Measurements from ENCODE around the gene SYNPO.

GRCh38 chr5:150599917-150600511, 40.4 kb upstream of the SYNPO start:
- TF ChIP-seq, protein P1, sequence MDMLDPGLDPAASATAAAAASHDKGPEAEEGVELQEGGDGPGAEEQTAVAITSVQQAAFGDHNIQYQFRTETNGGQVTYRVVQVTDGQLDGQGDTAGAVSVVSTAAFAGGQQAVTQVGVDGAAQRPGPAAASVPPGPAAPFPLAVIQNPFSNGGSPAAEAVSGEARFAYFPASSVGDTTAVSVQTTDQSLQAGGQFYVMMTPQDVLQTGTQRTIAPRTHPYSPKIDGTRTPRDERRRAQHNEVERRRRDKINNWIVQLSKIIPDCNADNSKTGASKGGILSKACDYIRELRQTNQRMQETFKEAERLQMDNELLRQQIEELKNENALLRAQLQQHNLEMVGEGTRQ (IDR thresholded peaks at IDR 0.05) = no peak
- TF ChIP-seq RFX5 (IDR thresholded peaks at IDR 0.05) (no peak), SREBF2 (IDR thresholded peaks at IDR 0.05) (no peak), CTCF (IDR thresholded peaks at IDR 0.05) (no peak), HMGXB4 (CRISPR knock-in tag; IDR thresholded peaks at IDR 0.05; ENCODE audit: borderline replicate concordance) (no peak), POLR2A (IDR thresholded peaks at IDR 0.05; ENCODE audit: low read length) (no peak), CBX8 (IDR thresholded peaks at IDR 0.05) (no peak), PBX3 (IDR thresholded peaks at IDR 0.05) (no peak), MAFK (IDR thresholded peaks at IDR 0.05; ENCODE audit: partially characterized antibody) (no peak), ELK1 (IDR thresholded peaks at IDR 0.05; ENCODE audit: low read depth, low read length) (no peak), RAD21 (conservative IDR thresholded peaks at IDR 0.05 in 1 of 2, IDR thresholded peaks at IDR 0.05 in 1 of 2) (no peak), HDAC2 (IDR thresholded peaks at IDR 0.05) (no peak), BHLHE40 (IDR thresholded peaks at IDR 0.05; ENCODE audit: low read depth, low read length) (no peak)
